CD4-positive, alpha-beta T cell treated with Interleukin-21 for 1 hour (primary cell): ENCODE results near the gene SERINC4.
"Not testable (repeated sequence)": the region's sequence is repeated elsewhere in the genome, so short reads cannot be mapped to it uniquely, and the experiment has no call there.

Experiments
- DNase-seq: peaks from one replicate; pipeline ENCODE4 v3.0.0-alpha.2; 2020

The SERINC4 gene

GRCh38 chr15:43799945-43800285 lies at the start of gene SERINC4:
Gene SERINC4 (minus strand): TSS chr15:43800220. CDS start chr15:43799986, 234 bp downstream.
- DNase-seq = no peak

DNA sequence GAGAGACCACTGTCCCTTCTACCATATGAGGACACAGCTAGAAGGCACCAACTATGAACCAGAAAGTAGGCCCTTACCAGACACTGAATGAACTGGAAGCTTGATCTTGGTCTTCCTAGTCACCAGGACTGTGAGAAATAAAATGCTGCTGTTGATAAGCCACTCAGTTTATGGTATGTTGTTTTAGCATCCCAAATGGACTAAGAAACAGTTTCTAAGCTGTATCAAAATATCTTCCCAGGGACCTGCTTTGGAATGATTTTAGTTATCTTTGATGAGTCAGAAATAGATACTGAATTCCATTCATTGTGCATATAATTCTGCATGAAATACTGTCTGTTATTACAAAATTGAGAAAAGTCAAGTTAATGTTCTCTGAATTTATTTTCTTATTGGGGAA lies 45.4 kb upstream of the SERINC4 start:
- no peak for DNase-seq

DNA sequence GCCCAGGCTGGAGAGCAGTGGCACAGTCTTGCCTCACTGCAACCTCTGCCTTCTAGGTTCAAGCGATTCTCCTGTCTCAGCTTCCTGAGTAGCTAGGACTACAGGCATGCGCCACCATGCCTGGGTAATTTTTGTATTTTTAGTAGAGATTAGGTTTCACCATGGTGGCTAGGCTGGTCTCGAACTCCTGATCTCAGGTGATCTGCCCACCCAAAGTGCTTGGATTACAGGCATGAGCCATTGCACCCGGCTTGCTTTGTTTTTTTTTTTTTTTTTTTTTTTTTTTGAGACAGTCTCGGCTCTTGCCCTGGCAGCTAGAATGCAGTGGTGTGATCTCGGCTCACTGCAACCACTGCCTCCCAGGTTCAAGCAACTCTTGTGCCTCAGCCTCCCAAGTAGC lies 32.5 kb upstream of the SERINC4 start:
- not testable (repeated sequence) for DNase-seq

DNA sequence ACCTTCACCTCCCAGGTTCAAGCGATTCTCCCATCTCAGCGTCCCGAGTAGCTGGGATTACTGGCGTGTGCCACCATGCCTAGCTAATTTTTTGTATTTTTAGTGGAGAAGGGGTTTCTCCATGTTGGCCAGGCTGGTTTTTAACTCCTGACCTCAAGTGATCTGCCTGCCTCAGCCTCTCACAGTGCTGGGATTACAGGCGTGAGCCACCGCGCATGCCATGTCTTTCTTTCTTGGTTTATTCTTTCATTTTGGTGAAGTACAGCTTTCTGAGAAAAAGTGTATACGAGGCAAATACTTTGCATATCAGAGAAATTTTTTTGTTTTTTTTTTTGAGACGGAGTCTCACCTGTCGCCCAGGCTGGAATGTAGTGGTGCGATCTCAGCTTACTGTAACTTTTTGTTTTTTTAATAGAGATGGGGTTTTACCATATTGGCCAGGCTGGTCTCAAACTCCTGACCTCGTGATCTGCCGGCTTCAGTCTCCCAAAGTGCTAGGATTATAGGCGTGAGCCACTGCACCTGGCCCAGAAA lies 31.6 kb upstream of the SERINC4 start:
- DNase-seq = not testable (repeated sequence)

DNA sequence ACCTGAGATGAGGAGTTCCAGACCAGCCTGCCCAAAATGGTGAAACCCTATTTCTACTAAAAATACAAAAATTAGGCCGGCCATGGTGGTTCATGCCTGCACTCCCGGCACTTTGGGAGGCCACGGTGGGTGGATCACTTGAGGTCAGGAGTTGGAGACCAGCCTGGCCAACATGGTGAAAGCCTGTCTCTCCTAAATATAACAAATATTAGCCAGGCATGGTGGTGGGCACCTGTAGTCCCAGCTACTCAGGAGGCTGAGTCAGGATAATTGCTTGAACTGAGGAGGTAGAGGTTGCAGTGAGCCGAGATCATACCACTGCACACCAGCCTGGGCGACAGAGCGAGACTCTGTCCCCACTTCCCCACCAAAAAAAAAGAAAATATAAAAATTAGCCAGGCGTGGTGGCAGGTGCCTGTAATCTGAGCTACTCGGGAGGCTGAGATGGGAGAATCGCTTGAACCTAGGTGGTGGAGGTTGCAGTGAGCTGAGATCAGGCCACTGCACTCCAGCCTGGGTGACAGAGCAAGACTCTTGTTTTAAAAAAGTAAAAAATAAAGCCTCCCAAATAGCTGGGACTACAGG lies 30.8 kb upstream of the SERINC4 start:
- DNase-seq = not testable (repeated sequence)

DNA sequence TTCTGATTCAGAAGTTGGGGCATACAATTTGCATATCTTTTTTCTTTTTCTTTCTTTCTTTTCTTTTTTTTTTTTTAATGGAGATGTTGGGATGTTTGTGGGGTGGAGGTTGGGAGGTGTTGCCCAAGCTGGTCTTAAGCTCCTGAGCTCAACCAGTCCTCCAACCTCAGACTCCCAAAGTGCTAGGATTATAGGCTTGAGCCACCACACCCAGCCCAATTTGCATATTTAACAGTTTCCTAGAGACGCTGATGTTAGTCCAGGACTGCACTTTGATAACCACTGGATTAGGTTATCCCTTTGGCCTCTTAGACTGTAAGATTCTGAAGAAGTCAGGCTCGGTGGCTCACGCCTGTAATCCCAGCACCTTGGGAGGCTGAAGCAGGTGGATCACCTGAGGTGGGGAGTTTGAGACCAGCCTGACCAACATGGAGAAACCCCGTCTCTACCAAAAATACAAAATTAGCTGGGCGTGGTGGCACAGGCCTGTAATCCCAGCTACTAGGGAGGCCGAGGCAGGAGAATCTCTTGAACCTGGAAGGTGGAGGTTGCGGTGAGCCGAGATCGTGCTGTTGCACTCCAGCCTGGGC lies 30.0 kb upstream of the SERINC4 start:
- not testable (repeated sequence) for DNase-seq

- DNase-seq = peak; percentile 18
Measured at GRCh38 chr15:43828061-43828657, 28.1 kb upstream of the SERINC4 start.

DNA sequence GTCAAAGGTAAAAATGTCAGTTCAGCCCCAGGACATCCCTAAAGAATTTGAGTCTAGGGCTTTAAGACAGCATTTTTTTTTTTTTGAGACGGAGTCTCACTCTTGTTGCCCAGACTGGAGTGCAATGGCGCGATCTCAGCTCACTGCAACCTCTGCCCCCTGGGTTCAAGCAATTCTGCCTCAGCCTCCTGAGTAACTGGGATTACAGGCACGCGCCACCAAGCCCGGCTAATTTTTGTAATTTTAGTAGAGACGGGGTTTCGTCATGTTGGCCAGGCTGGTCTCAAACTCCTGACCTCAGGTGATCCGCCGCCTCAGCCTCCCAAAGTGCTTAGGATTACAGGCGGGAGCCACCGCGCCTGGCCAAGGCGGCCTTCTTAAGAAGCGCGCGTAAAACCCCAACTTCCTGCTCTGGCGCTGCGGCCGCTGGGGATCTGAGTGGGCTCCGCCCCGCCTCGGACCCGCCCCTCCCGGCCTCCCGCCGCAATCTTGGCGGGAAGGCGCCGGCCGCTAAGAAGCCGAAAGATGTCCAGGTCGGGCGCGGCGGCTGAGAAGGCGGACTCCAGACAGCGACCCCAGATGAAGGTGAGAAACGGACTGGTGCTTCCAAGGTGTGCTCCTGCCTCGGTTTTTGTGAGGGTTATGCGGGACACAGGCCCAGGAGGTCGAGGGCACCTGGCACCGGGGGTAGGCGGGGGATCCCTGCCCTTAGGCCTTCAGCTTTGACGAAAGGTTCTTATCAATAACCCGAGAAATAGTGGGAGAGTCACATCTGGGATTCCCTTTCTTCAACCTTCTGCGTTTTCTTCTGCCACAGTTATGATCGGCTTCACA lies 26.7 kb upstream of the SERINC4 start, which contains the start of gene WDR76:
TSS of gene WDR76 (plus strand) at position 495 of the 834 bp plus-strand sequence. CDS start at position 526, 31 bp downstream.
- DNase-seq = peak; percentile 77

- no peak for DNase-seq
Measured at GRCh38 chr15:43826029-43826507, 26.0 kb upstream of the SERINC4 start.

- DNase-seq = not testable (repeated sequence)
Measured at GRCh38 chr15:43825305-43825704, 25.3 kb upstream of the SERINC4 start.

- DNase-seq = peak; percentile 95
Measured at GRCh38 chr15:43824302-43825246, 24.6 kb upstream of the SERINC4 start, which contains the start of gene MFAP1. Gene MFAP1 (minus strand): TSS chr15:43824690. CDS start chr15:43824569, 121 bp downstream.

DNA sequence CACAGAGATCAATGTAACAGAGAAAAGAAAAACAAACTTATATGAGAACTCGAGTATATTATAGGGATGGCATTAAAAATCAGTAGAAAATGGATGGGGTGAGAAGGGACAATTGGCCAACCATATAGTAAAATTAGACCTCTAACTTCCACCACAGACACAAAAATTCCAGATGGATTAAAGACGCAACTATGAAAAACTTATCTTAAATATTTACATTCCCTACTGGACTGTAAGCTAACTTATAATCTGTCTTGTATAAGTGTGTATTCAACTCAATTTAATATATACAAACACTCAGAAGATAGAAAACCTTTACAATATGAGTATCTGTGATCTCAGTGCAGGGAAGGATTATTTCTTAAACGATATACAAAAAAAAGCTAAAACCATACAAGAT lies 21.5 kb upstream of the SERINC4 start:
- DNase-seq = no peak

DNA sequence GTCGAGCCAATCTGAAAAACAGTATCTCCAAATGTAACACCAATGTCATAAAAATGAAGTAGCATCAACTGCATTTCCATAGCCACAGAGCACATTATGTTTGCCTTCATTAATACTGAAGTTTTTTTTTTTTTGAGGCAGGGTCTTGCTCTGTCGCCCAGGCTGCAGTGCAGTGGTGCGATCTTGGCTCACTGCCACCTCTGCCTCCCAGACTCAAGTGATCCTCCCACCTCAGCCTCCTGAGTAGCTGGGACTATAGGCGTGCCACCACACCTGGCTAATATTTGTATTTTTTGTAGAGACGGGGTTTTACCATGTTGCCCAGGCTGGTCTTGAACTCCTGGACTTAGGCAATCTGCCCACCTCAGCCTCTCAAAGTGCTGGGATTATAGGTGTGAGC lies 15.0 kb upstream of the SERINC4 start:
- not testable (repeated sequence) for DNase-seq

DNA sequence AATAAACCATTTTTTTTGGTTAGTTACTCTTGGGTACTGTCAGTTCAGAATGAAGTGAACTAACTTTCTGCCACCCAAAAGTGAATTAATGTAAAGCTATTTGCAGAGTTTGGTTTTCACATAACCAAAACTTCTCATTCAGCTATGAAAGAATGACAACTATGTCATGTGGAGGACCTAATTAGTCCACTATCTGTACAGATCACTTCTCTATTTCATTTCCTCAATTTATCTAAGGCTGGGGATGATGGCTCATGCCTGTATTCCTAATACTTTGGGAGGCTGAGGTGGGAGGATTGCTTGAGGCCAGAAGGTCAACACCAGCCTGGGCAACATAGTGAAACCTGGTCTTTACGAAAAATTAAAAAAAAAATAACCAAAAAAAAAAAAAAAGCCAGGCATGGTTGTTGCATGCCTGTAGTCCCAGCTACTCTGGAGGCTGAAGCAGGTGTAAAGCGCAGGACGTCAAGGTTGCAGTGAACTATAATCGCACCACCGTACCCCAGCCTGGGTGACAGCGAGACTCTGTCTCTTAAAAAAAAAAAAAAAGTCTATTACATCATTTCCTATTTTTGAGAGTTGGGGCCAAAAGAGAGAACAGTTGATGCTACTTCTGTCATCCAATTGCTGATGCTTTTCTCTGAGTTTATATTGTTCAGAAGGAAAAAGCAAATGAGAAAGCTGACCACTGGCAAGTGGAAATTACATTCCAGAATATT lies 9.1 kb upstream of the SERINC4 start:
- DNase-seq = no peak

- no peak for DNase-seq
Measured at GRCh38 chr15:43808435-43808950, 8.5 kb upstream of the SERINC4 start.

DNA sequence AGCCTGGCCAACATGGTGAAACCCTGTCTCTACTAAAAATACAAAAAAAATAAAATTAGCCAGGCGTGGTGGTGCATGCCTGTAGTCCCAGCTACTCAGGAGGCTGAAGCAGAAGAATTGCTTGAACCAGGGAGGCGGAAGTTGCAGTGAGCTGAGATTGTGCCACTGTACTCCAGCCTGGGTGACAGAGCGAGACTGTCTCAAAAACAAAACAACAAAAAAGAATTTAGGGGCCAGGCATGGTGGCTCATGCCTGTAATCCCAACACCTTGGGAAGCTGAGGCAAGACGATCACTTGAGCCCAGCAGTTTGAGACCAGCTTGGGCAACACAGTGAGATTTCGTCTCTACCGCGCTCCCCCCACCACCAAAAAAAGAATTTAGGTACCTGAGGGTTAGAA lies 2.7 kb upstream of the SERINC4 start:
- not testable (repeated sequence) for DNase-seq

GRCh38 chr15:43800286-43801141 lies 494 bp upstream of the SERINC4 start, which contains the start of gene HYPK:
Gene HYPK (plus strand): TSS chr15:43800599. CDS start chr15:43800623, 24 bp downstream.
- DNase-seq = peak; percentile 94

DNA sequence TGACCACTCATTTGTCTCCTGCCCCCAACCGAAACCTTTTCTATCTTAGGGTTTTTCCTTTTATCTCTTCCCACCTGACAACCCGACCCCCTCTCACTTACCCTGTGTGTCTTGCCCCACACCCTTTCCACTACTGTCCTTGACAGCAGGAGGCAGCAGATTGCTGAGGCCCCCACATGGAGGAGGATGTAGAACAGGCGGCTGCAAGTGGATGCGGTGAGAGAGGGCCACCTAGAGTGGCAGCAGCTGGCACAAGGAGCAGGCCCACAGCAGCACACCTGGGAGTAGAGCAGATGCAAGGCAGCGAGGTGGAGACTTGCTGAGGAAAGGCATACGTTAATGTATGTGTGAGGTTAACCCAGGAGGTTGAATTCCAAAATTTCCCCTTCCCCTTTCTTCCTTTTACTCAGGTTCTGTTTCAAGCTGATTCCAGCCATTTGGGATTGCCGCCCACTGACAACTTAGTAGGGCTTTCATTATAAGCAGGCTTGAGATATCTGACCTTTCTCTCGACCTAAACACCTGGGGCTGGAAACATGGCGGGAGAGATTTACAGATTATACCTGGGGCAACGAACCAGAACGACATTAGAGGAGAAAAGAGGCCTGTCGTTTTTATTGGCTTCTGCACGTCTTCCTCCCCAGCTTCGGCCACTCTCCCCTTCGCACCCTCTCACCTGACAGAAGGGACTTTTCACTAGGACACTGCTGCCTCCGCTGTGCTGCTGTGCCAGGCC lies 643 bp downstream of the SERINC4 start:
- no peak for DNase-seq

DNA sequence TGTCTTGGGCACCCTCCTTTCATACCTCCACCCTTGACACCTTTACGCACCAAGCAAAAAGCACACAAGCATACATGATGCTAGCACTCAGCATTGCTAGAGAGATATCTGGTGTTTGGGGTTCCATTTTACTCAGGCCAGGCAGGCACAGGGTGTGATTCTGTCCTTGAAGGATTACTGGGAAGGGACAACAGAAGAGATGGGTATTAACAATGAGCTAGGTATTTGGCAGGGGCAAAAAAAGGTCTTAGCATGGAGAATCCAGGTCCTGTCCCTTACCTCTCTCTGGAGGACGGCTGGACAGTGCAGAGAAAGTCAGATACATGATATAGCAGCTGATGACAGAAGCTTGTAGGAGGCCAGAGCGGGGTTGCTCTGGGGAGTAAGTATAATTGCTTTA lies 3.5 kb downstream of the SERINC4 start:
- no peak for DNase-seq
